ENCODE data around the gene SH3BP1. TPM values are rescaled to one million over a fixed set of nuclear protein-coding genes. Genes with fewer than 3 reads are reported as not detected.
"Not testable (repeated sequence)": the region's sequence is repeated elsewhere in the genome, so short reads cannot be mapped to it uniquely, and the experiment has no call there.

The SH3BP1 gene
- total RNA-seq, 1 experiment from 2014 or later, result 12.9 TPM

DNA sequence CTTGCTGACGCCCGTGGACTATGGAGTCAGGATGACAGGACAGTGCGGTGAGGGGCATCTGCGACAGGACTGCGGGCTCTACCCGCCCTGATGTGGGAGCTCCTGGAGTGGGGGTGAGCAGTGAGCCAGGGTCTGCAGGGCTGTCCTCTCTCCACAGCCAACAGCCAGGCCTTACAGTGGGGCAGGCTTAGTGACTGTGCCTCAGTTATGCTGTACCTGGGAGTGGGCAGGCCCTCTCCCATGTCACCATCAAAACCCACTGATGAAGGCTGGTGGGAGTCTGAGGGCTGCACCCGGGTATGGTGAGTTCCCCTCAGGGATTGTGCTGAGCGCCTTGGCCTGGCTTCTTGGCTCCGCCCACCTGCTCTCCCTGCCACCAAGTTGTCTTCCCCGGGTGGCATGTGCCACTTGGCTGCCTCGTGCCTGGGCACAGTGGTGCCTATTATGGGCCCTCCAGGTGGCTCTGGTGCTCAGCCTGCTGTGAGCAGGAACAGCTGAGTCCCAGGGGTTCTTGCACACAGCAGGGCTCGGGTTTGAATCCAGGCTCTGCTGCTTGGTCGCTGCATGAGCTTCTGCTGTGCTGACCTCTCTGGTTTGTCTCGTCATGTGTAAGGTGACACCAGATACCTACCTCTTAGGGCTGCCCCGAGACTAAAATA lies 53.3 kb downstream of the SH3BP1 start:
- no peak for DNase-seq (ENCODE audit: low spot score)
- POLR2A ChIA-PET (ENCODE audit: low non-redundant PET), result no interaction called here
- Histone ChIP-seq H3K36me3 (ENCODE audit: insufficient read depth, low read length, poor library complexity, severe bottlenecking) (peaks cover 26% of the 10 kb centered on the region), H3K27me3 (replicated peaks; ENCODE audit: insufficient read depth, low read depth, low read length, poor library complexity) (no peaks in the 10 kb centered on the region), H3K4me1 (ENCODE audit: insufficient read depth, low read length, poor library complexity, severe bottlenecking) (peaks cover 5% of the 10 kb centered on the region), H3K27ac (ENCODE audit: low read depth, low read length, poor library complexity, severe bottlenecking) (no peak overlapping the region), H3K9me3 (ENCODE audit: low read depth, low read length, poor library complexity, severe bottlenecking) (no peaks in the 10 kb centered on the region), H3K4me3 (ENCODE audit: low read depth, low read length, poor library complexity, severe bottlenecking) (no peak overlapping the region)
- no TSS peak for BruUV-seq (replicated peaks)
- CTCF ChIA-PET, result no interaction called here
- intact Hi-C loops (cut with micrococcal nuclease; ENCODE audit: unreplicated experiment), result no loop called here
- TF ChIP-seq EZH2 (IDR thresholded peaks at IDR 0.05; ENCODE audit: borderline replicate concordance, low read depth, low read length, poor library complexity, severe bottlenecking) (no peak), CTCF (conservative IDR thresholded peaks at IDR 0.05; ENCODE audit: low read depth, low read length) (no peak)

GRCh38 chr22:37694131-37694530 lies 54.7 kb downstream of the SH3BP1 start:
- H3K9me3 ChIP-seq (ENCODE audit: low read depth, low read length, poor library complexity, severe bottlenecking); H3K4me1 ChIP-seq (ENCODE audit: insufficient read depth, low read length, poor library complexity, severe bottlenecking); POLR2A ChIA-PET (ENCODE audit: low non-redundant PET); H3K27me3 ChIP-seq (replicated peaks; ENCODE audit: insufficient read depth, low read depth, low read length, poor library complexity); H3K27ac ChIP-seq (ENCODE audit: low read depth, low read length, poor library complexity, severe bottlenecking); intact Hi-C loops (cut with micrococcal nuclease; ENCODE audit: unreplicated experiment); DNase-seq (ENCODE audit: low spot score); H3K4me3 ChIP-seq (ENCODE audit: low read depth, low read length, poor library complexity, severe bottlenecking); BruUV-seq (replicated peaks): not testable (repeated sequence)
- CTCF ChIA-PET, result interaction anchor here (1.1 kb wide), 1 partner anchor 51 kb away, joined by 3 read pairs; no protein-coding TSS in a partner anchor
- peaks cover 16% of the 10 kb centered on the region for H3K36me3 ChIP-seq (ENCODE audit: insufficient read depth, low read length, poor library complexity, severe bottlenecking)

DNA sequence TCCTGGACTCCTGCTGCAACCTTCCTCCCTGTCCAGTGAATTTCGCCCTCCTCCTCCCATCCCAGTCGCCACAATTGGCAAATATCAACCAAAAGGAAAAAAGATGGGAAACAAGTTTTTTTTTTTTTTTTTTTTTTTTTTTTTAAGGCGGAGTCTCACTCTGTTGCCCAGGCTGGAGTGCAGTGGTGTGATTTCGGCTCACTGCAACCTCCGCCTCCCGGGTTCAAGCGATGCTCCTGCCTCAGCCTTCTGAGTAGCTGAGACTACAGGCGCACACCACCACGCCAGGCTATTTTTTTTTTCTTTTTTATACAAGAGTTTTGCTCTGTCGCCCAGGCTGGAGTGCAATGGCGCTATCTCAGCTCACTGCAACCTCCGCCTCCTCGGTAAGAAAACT lies 56.8 kb downstream of the SH3BP1 start:
- H3K27ac ChIP-seq (ENCODE audit: low read depth, low read length, poor library complexity, severe bottlenecking); POLR2A ChIA-PET (ENCODE audit: low non-redundant PET); intact Hi-C loops (cut with micrococcal nuclease; ENCODE audit: unreplicated experiment); BruUV-seq (replicated peaks); H3K36me3 ChIP-seq (ENCODE audit: insufficient read depth, low read length, poor library complexity, severe bottlenecking); H3K4me1 ChIP-seq (ENCODE audit: insufficient read depth, low read length, poor library complexity, severe bottlenecking); H3K27me3 ChIP-seq (replicated peaks; ENCODE audit: insufficient read depth, low read depth, low read length, poor library complexity); DNase-seq (ENCODE audit: low spot score); H3K9me3 ChIP-seq (ENCODE audit: low read depth, low read length, poor library complexity, severe bottlenecking): not testable (repeated sequence)
- CTCF ChIA-PET, result interaction anchor here (0.7 to 1.3 kb wide), 2 partner anchors 15 to 761 kb away, joined by 4 read pairs; no protein-coding TSS in a partner anchor
- peak overlapping the region; percentile 39 for H3K4me3 ChIP-seq (ENCODE audit: low read depth, low read length, poor library complexity, severe bottlenecking)

GRCh38 chr22:37696657-37697537 lies 57.4 kb downstream of the SH3BP1 start, which contains the start of gene TRIOBP:
Gene TRIOBP, plus strand, starts transcription at chr22:37697048. Its CDS starts 4,318 bp downstream, at chr22:37701366.
- POLR2A ChIA-PET (ENCODE audit: low non-redundant PET), result no interaction called here
- intact Hi-C loops (cut with micrococcal nuclease; ENCODE audit: unreplicated experiment), result no loop called here
- Histone ChIP-seq H3K9me3 (ENCODE audit: low read depth, low read length, poor library complexity, severe bottlenecking) (no peaks in the 10 kb centered on the region), H3K27ac (ENCODE audit: low read depth, low read length, poor library complexity, severe bottlenecking) (no peak within 1 kb of the TSS), H3K27me3 (replicated peaks; ENCODE audit: insufficient read depth, low read depth, low read length, poor library complexity) (no peaks in the 10 kb centered on the region), H3K36me3 (ENCODE audit: insufficient read depth, low read length, poor library complexity, severe bottlenecking) (peaks cover under 1% of the 10 kb centered on the region), H3K4me3 (ENCODE audit: low read depth, low read length, poor library complexity, severe bottlenecking) (peak within 1 kb of the TSS; percentile 39), H3K4me1 (ENCODE audit: insufficient read depth, low read length, poor library complexity, severe bottlenecking) (peaks cover 5% of the 10 kb centered on the region)
- BruUV-seq (replicated peaks), result no TSS peak
- TF ChIP-seq EZH2 (IDR thresholded peaks at IDR 0.05; ENCODE audit: borderline replicate concordance, low read depth, low read length, poor library complexity, severe bottlenecking) (no peak), CTCF (conservative IDR thresholded peaks at IDR 0.05; ENCODE audit: low read depth, low read length) (peak; percentile 56)
- DNase-seq (ENCODE audit: low spot score), result peak; percentile 98
- CTCF ChIA-PET, result interaction anchor here (0.7 to 1.1 kb wide), 3 partner anchors 105 to 761 kb away, joined by 3 to 4 read pairs (median 3); no protein-coding TSS in a partner anchor
